DOHH2 (cell line): ENCODE results near the gene SPTBN1.

Source experiments
- H3F3A ChIP-seq: fragments of 200-600 bp; sonication (generic), shearing (Covaris generic); 2 replicates; pipeline ENCODE4 v1.6.0; 2016; ENCODE audit warnings: antibody characterized with exemption, mild to moderate bottlenecking; ENCODE audit not compliant: control insufficient read depth, insufficient read depth
- H3K27ac ChIP-seq: fragments of 200-600 bp; sonication (generic); 2 replicates; pipeline ENCODE4 v1.5.1; 2014; ENCODE audit warnings: low read depth, mild to moderate bottlenecking, low read length, moderate library complexity
- H3K27me3 ChIP-seq: fragments of 200-600 bp; sonication (generic); 2 replicates; pipeline ENCODE4 v1.6.1; 2014; ENCODE audit warnings: mild to moderate bottlenecking, low read length, mixed read lengths; ENCODE audit not compliant: control insufficient read depth
- H3K36me3 ChIP-seq: fragments of 200-600 bp; sonication (generic); 2 replicates; pipeline ENCODE4 v1.6.1; 2014; ENCODE audit warnings: mild to moderate bottlenecking, low read length, moderate library complexity, mixed read lengths; ENCODE audit not compliant: control insufficient read depth
- H3K4me1 ChIP-seq: fragments of 200-600 bp; sonication (generic); 2 replicates; pipeline ENCODE4 v1.6.1; 2014; ENCODE audit warnings: mild to moderate bottlenecking, low read length, mixed read lengths; ENCODE audit not compliant: control insufficient read depth
- H3K4me2 ChIP-seq: fragments of 200-600 bp; sonication (generic); 2 replicates; pipeline ENCODE4 v1.6.0; 2014; ENCODE audit warnings: mild to moderate bottlenecking, low read length, moderate library complexity
- H3K4me3 ChIP-seq: fragments of 200-600 bp; sonication (generic); 2 replicates; pipeline ENCODE4 v1.5.1; 2014; ENCODE audit warnings: mild to moderate bottlenecking, low read length, mixed read lengths
- H3K79me2 ChIP-seq: fragments of 200-600 bp; sonication (generic); 2 replicates; pipeline ENCODE4 v1.6.1; 2014; ENCODE audit warnings: mild to moderate bottlenecking, low read length, mixed read lengths; ENCODE audit not compliant: control insufficient read depth
- H3K9me2 ChIP-seq: fragments of 200-600 bp; sonication (generic); replicated peaks from 2 replicates; pipeline ENCODE4 v1.6.1; 2014; ENCODE audit warnings: mild to moderate bottlenecking, low read length, mixed read lengths; ENCODE audit not compliant: control insufficient read depth
- H3K9me3 ChIP-seq: fragments of 200-600 bp; sonication (generic); 2 replicates; pipeline ENCODE4 v1.6.1; 2014; ENCODE audit warnings: antibody characterized with exemption, low read length, mixed read lengths; ENCODE audit not compliant: control insufficient read depth, insufficient read depth
- H4K20me1 ChIP-seq: fragments of 200-600 bp; sonication (generic); 2 replicates; pipeline ENCODE4 v1.6.0; 2014; ENCODE audit warnings: low read depth, mild to moderate bottlenecking, antibody characterized with exemption, low read length, moderate library complexity; ENCODE audit not compliant: control insufficient read depth, insufficient read depth
- EZH2phosphoT487 ChIP-seq: fragments of 200-600 bp; sonication (generic); IDR thresholded peaks from 2 replicates; pipeline ENCODE4 v1.6.1; 2017; ENCODE audit warnings: borderline replicate concordance, mild to moderate bottlenecking, antibody characterized with exemption, low read length, moderate library complexity, mixed read lengths
- TF ChIP-seq, protein P1 (sequence below): fragments of 200-600 bp; sonication (generic); IDR thresholded peaks from one replicate; pipeline ENCODE4 v1.5.1; 2014; ENCODE audit warnings: antibody characterized with exemption, mild to moderate bottlenecking, low read depth, low read length; ENCODE audit not compliant: poor library complexity, severe bottlenecking

The SPTBN1 gene

DNA sequence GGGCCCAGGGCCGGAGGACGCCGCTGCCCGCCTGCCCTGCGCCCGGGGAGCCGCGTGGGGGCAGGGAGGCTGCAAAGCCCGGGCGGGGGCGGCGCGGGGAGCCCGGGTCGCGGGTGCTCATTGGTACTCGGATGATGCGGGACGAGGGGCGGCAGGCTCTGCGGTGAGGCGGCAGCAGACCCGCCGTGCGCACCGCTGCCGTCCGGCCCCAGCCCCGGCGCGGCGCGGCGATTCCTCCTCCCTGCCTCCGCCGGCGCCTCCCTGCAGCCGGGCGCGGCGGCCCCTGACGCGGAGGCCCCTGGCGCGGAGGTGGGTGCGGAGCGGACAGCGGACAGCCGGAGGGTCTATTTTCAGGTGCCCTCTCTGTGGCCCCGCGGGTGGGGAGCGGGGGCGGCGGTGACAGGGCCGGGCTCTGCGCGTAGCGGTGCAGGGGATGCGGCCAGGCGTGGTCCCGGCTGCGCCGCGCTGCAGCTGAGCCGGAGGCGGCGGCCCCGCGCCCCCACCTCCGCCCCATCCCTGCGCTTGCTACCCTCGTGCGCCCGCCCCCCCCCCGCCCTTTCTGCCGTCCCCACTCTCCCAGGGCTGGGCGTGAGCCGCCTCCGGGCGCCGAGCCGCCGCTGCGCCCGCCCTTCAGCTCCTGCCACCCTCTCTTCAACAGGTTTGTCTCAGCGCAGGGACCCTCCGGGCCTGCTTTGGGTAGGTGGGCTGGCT, 640 bp downstream of the SPTBN1 start:
- Histone ChIP-seq H3K79me2 (no peaks in the 10 kb centered on the region), H4K20me1 (no peaks in the 10 kb centered on the region), H3K27me3 (peaks cover 42% of the 10 kb centered on the region), H3K4me3 (peak overlapping the region; percentile 81), H3K9me3 (no peaks in the 10 kb centered on the region), H3K4me1 (peaks cover 17% of the 10 kb centered on the region), H3K9me2 (no peaks in the 10 kb centered on the region), H3F3A (no peaks in the 10 kb centered on the region; the same call in 1 of the 2 replicates), H3K36me3 (no peaks in the 10 kb centered on the region), H3K4me2 (peak overlapping the region; percentile 98), H3K27ac (no peak overlapping the region)
- TF ChIP-seq, protein P1, sequence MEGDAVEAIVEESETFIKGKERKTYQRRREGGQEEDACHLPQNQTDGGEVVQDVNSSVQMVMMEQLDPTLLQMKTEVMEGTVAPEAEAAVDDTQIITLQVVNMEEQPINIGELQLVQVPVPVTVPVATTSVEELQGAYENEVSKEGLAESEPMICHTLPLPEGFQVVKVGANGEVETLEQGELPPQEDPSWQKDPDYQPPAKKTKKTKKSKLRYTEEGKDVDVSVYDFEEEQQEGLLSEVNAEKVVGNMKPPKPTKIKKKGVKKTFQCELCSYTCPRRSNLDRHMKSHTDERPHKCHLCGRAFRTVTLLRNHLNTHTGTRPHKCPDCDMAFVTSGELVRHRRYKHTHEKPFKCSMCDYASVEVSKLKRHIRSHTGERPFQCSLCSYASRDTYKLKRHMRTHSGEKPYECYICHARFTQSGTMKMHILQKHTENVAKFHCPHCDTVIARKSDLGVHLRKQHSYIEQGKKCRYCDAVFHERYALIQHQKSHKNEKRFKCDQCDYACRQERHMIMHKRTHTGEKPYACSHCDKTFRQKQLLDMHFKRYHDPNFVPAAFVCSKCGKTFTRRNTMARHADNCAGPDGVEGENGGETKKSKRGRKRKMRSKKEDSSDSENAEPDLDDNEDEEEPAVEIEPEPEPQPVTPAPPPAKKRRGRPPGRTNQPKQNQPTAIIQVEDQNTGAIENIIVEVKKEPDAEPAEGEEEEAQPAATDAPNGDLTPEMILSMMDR: no peak
- TF ChIP-seq EZH2phosphoT487: no peak

DNA sequence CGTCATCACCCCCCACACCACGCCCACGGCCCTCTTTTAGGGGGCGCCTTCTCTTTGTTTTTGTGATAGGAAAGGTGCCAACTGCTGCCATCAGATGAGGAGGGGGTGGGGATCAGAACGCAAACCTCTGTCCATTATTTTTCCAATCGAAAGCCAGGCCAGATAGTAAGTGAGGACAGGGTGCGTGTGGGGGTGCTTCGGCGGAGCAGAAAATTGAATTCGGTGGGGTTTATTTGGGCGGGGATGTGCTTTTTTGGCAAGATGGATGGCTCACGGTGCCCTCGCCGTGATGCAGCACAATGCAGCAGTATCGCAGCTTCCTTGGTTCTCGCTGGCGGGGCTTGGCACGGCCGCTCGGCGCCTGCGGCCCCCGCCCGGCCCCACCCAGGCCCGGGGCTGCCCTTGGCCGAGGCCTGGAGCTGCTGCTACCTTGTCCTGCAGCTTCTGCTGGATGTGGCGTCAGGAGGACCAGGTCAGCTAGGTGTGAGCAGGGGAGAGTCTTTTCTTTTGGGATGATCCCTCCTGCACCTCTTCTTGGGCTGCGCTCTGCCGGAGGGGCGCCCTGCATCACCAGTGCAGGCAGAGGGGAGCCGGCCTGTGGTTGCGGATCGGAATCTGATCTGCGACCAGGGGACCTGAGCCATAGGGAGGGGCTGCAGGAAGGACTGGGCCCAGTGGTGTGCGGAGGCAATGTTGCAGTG, 1.3 kb downstream of the SPTBN1 start:
- Histone ChIP-seq H3K4me3 (peak overlapping the region; percentile 81), H3F3A (no peaks in the 10 kb centered on the region; the same call in 1 of the 2 replicates), H3K27ac (no peak overlapping the region), H3K9me2 (no peaks in the 10 kb centered on the region), H3K4me2 (peak overlapping the region; percentile 98), H3K79me2 (no peaks in the 10 kb centered on the region), H4K20me1 (no peaks in the 10 kb centered on the region), H3K36me3 (no peaks in the 10 kb centered on the region), H3K4me1 (peaks cover 17% of the 10 kb centered on the region), H3K9me3 (no peaks in the 10 kb centered on the region), H3K27me3 (peaks cover 42% of the 10 kb centered on the region)
- TF ChIP-seq, protein P1: no peak
- TF ChIP-seq EZH2phosphoT487: no peak

DNA sequence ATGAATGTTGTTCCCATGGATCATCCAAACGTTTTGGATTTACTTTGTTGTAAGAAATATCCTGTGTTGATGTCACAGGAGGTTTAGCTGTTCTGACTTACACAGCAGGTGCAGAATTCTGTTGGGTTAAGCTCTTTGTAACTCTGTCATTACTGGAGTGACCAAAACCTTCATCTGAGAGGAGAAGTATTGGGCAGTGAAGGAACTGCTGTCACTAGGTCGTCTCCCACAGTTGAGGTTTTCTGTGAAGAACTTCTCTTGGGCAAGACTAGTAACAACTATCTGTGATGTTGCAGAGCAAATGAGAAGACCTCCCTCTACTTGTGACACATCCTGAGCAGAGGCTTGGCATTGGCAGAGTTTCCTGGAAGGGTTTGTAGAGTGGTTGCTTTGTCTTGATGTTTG, 2.9 kb downstream of the SPTBN1 start:
- TF ChIP-seq EZH2phosphoT487: no peak
- TF ChIP-seq, protein P1: no peak
- Histone ChIP-seq H3K79me2 (no peaks in the 10 kb centered on the region), H4K20me1 (no peaks in the 10 kb centered on the region), H3K9me2 (no peaks in the 10 kb centered on the region), H3K27me3 (peaks cover 40% of the 10 kb centered on the region), H3K27ac (no peak overlapping the region), H3K4me1 (peaks cover 17% of the 10 kb centered on the region), H3K4me3 (no peak overlapping the region), H3K9me3 (no peaks in the 10 kb centered on the region), H3F3A (no peaks in the 10 kb centered on the region; the same call in 1 of the 2 replicates), H3K4me2 (no peak overlapping the region), H3K36me3 (no peaks in the 10 kb centered on the region)
